Activated T-cell treated with anti-CD3 and anti-CD28 coated beads, Interleukin-2, amount 50 U/mL, for 4 hours (primary cell): ENCODE data around the gene SERPINF2. TPM values are rescaled to one million over a fixed set of nuclear protein-coding genes. Genes with fewer than 3 reads are reported as not detected.
"Not testable (repeated sequence)": the region's sequence is repeated elsewhere in the genome, so short reads cannot be mapped to it uniquely, and the experiment has no call there.

ENCODE experiments used
- ATAC-seq, 2 donors: fragments of 200-7000 bp; cut with Tn5 transposase; one replicate each; pipeline ENCODE4 v1.10.0; 2021
- DNase-seq: peaks from one replicate; pipeline ENCODE4 v3.0.0-alpha.2; 2020
- H3K27me3 Mint-ChIP-seq: one replicate; pipeline ENCODE4 v1.8.0; 2021; ENCODE audit warnings: low read depth, mixed read lengths
- H3K36me3 Mint-ChIP-seq: one replicate; pipeline ENCODE4 v1.8.0; 2022; ENCODE audit warnings: mixed read lengths; ENCODE audit not compliant: insufficient read depth
- H3K4me1 Mint-ChIP-seq: one replicate; pipeline ENCODE4 v1.8.0; 2021; ENCODE audit warnings: low read depth, mixed read lengths
- H3K4me3 Mint-ChIP-seq: one replicate; pipeline ENCODE4 v1.8.0; 2021; ENCODE audit warnings: mild to moderate bottlenecking, moderate library complexity, mixed read lengths
- H3K9me3 Mint-ChIP-seq: one replicate; pipeline ENCODE4 v1.8.0; 2021; ENCODE audit warnings: mixed read lengths
- total RNA-seq, 3 donors: library from RNA; stranded (reverse); gene quantifications; one replicate each; pipeline ENCODE4 v1.2.1, GENCODE V29; 2021

Gene SERPINF2
- total RNA-seq, 3 donors from 2014 or later: 0.45 to 0.60 (median 0.56) TPM

DNA sequence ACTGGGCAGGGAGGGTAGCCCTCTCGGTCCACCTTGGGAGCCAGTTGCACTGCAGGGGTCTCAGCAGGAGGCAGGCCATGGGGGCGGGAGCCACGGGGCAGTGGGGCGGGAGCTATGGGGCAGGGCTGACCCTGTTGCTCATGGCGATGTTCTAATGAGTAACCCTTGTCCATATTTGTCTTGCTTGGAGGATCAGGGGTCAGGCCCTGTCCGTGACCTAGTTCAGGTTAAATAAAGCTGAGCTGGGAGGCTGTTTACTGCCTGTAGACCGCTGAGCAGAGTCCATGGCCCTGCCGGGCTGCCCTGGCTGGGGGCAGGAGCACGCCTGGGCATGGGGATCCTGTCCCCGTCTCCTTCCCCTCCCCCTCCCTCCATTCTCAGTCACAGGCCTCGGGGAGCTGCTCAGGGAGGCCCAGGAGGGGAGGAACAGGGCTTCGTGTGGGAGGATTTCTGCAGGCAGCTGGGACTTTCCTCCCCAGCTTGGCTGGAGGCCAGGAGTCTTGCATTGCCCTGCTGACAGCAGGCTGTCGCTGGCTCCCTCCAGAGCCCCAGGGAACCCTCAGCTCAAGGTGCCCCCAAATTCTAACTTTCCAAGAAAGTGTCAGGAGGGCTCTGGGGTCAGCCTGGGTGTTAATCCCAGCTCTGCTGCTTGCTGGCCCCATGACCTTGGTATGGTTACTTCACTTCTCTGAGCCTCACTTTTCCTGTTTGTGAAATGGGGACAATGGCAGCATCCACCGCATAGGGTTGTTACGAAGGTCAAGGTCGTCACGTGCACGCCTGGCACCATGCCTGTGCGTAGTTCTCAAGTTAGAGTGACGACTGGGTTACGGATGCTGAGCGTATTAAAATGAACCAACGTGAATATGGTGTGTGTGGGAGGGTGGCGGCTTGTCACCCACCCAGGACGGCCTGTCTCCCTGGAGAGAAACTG lies 6.1 kb upstream of the SERPINF2 start:
- Mint-ChIP-seq H3K27me3 (no peaks in the 10 kb centered on the region), H3K9me3 (no peaks in the 10 kb centered on the region), H3K36me3 (peaks cover 7% of the 10 kb centered on the region), H3K4me1 (peaks cover 7% of the 10 kb centered on the region), H3K4me3 (no peak overlapping the region)
- DNase-seq (no peak), ATAC-seq (peak; percentile 53 to 69)

DNA sequence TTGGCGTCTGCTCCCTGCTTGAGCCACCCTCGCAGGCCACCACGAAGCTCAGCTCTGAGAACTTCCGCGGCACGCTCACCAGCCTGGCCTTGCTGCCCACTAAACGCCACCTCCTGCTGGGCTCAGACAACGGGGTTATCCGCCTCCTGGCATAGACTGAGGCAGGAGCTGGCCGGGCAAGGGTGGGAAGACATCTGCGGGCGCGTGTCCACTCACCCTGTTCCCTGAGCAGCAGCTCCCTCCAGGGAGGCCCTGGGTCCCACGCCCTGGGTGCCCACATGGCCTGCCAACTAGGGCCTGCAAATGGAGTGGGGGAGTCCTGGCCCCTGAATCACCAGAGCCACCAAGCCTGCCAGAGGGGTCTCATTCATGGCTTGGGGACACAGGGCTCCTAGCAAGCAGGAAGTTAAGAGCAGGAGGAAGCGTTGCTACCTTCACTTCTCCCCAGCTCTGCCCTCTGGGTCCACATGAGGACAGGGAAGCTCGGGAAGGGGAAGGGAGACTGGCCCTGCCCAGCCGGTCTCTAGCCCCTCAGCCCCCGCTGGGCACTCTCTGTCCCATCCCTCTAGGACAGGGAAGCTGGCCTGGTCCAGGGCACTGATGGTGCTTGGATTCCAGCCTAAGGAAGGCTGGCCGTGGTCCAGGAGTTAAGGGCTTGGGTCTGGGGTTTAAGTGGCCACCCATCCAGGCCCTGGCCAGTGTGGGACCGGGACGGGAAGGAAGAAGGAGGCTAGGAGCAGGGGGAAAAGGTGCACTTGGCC lies 5.0 kb upstream of the SERPINF2 start:
- no peak for ATAC-seq
- DNase-seq: no peak
- H3K4me1 Mint-ChIP-seq: peaks cover 7% of the 10 kb centered on the region
- H3K9me3 Mint-ChIP-seq: no peaks in the 10 kb centered on the region
- H3K4me3 Mint-ChIP-seq: no peak overlapping the region
- H3K36me3 Mint-ChIP-seq: peaks cover 7% of the 10 kb centered on the region
- H3K27me3 Mint-ChIP-seq: no peaks in the 10 kb centered on the region

GRCh38 chr17:1741899-1742298 lies 772 bp upstream of the SERPINF2 start:
- not testable (repeated sequence) for H3K36me3 Mint-ChIP-seq, H3K9me3 Mint-ChIP-seq, H3K27me3 Mint-ChIP-seq

DNA sequence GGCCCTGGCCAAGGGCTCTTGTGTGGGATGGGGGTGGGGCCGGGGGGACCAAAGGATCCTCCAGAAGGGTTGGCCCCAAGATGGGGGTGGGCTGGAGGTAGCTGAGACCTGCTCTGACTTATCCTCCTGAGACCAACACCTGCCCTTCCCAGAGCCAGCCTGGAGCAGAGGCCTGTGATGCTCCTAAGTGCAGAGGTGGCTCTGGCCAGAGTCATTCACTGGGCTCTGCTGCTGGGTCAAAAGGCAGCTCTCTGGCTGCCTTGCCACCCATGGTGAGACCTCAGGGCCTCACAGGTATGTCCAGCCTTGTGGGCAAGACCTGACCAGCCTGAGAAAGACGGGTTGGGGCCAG lies 393 bp downstream of the SERPINF2 start:
- no peak for DNase-seq
- Mint-ChIP-seq H3K4me3 (no peak overlapping the region), H3K9me3 (no peaks in the 10 kb centered on the region), H3K27me3 (no peaks in the 10 kb centered on the region), H3K36me3 (no peaks in the 10 kb centered on the region), H3K4me1 (no peaks in the 10 kb centered on the region)
- no peak for ATAC-seq

More at GRCh38 chr17:1741899-1742298, 772 bp upstream of the SERPINF2 start:
- not testable (repeated sequence) for ATAC-seq, H3K4me1 Mint-ChIP-seq, DNase-seq, H3K4me3 Mint-ChIP-seq

DNA sequence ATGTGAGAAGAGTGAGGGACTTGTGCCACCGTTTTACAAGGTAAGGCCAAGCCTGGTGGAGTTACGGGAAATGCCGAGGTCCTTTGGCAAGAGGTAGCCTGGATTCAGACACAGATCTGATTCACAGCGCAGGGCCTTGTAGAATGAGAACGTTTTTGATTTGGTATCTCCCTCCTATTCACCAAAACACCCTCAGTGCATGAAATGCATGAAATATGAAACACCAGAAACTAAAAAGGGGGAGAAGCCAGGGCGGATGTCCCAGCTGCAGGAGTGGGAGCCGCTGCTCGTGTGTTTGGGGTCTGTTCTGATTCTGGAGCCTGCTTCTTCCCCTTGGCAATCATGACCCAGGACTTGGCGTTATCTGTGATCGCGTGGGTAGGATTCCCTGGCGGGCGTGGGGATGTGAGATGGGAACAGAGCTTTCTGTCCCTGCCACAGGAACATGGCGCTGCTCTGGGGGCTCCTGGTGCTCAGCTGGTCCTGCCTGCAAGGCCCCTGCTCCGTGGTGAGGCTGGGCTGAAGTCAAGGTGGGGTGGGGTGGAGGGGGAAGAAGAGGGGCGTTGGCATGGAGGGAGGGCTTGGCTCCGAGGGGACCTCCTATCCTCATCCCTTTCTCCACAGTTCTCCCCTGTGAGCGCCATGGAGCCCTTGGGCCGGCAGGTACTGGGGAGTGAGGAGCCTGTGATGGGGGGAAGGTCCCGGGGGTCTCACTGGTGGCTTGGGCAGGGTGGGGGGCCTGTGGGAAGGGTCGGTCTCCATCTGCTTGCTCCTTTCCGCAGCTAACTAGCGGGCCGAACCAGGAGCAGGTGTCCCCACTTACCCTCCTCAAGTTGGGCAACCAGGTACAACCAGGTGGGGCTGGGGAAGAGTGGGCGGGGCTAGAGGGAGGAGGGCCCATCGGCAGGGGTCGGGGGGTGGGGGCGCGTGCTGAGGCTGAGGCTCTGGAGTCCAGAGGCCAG lies 2.2 kb downstream of the SERPINF2 start:
- Mint-ChIP-seq H3K27me3 (no peaks in the 10 kb centered on the region), H3K4me3 (no peak overlapping the region), H3K36me3 (no peaks in the 10 kb centered on the region), H3K9me3 (no peaks in the 10 kb centered on the region), H3K4me1 (no peaks in the 10 kb centered on the region)
- DNase-seq (no peak), ATAC-seq (no peak)

GRCh38 chr17:1745513-1746020 lies 2.9 kb downstream of the SERPINF2 start:
- Mint-ChIP-seq H3K27me3 (no peaks in the 10 kb centered on the region), H3K9me3 (no peaks in the 10 kb centered on the region), H3K36me3 (no peaks in the 10 kb centered on the region), H3K4me1 (no peaks in the 10 kb centered on the region), H3K4me3 (no peak overlapping the region)
- no peak for DNase-seq
- no peak for ATAC-seq

- H3K27me3 Mint-ChIP-seq: no peaks in the 10 kb centered on the region
- H3K9me3 Mint-ChIP-seq: no peaks in the 10 kb centered on the region
- no peak overlapping the region for H3K4me3 Mint-ChIP-seq
- no peak for DNase-seq
- no peaks in the 10 kb centered on the region for H3K36me3 Mint-ChIP-seq
- no peaks in the 10 kb centered on the region for H3K4me1 Mint-ChIP-seq
- no peak for ATAC-seq
Measured at GRCh38 chr17:1746975-1747543, 4.4 kb downstream of the SERPINF2 start.

DNA sequence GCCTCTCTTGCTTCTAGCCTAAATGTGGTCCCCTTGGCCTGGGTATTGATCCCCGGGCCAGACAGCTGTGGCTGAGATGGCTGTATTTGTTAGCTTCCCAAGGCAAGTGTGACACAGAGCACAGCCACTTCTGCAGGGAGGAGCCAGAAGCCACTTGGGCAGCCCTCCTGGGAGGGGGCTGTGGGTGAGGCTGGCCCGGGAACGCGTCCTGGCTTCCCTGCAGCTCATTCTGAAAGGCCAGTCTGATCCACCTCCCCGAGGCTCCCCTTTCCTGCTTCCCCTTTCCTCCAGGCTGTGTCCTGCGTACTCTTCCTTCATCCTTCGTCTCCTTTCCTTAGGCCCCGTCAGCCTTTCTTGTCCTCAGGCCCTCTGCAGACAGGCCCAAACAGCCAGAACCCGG lies 8.0 kb downstream of the SERPINF2 start:
- H3K9me3 Mint-ChIP-seq: no peaks in the 10 kb centered on the region
- DNase-seq (no peak), ATAC-seq (no peak)
- no peaks in the 10 kb centered on the region for H3K36me3 Mint-ChIP-seq
- no peaks in the 10 kb centered on the region for H3K4me1 Mint-ChIP-seq
- H3K27me3 Mint-ChIP-seq: no peaks in the 10 kb centered on the region
- no peak overlapping the region for H3K4me3 Mint-ChIP-seq

- no peaks in the 10 kb centered on the region for H3K4me1 Mint-ChIP-seq
- no peak for DNase-seq
- no peaks in the 10 kb centered on the region for H3K36me3 Mint-ChIP-seq
- H3K4me3 Mint-ChIP-seq: no peak overlapping the region
- no peak for ATAC-seq
- H3K27me3 Mint-ChIP-seq: no peaks in the 10 kb centered on the region
- no peaks in the 10 kb centered on the region for H3K9me3 Mint-ChIP-seq
Measured at GRCh38 chr17:1752425-1753262, 10.0 kb downstream of the SERPINF2 start.

GRCh38 chr17:1753767-1754429 lies 11.2 kb downstream of the SERPINF2 start:
- H3K9me3 Mint-ChIP-seq: no peaks in the 10 kb centered on the region
- no peak for DNase-seq
- no peak for ATAC-seq
- H3K4me3 Mint-ChIP-seq: no peak overlapping the region
- H3K27me3 Mint-ChIP-seq: no peaks in the 10 kb centered on the region
- H3K36me3 Mint-ChIP-seq: no peaks in the 10 kb centered on the region
- H3K4me1 Mint-ChIP-seq: no peaks in the 10 kb centered on the region

- Mint-ChIP-seq H3K36me3 (no peaks in the 10 kb centered on the region), H3K27me3 (no peaks in the 10 kb centered on the region), H3K9me3 (no peaks in the 10 kb centered on the region), H3K4me3 (no peak overlapping the region), H3K4me1 (no peaks in the 10 kb centered on the region)
- DNase-seq (no peak), ATAC-seq (no peak)
Measured at GRCh38 chr17:1754430-1755112, 11.9 kb downstream of the SERPINF2 start.

- DNase-seq (no peak), ATAC-seq (no peak)
- no peaks in the 10 kb centered on the region for H3K4me1 Mint-ChIP-seq
- H3K9me3 Mint-ChIP-seq: no peaks in the 10 kb centered on the region
- no peak overlapping the region for H3K4me3 Mint-ChIP-seq
- H3K27me3 Mint-ChIP-seq: no peaks in the 10 kb centered on the region
- no peaks in the 10 kb centered on the region for H3K36me3 Mint-ChIP-seq
Measured at GRCh38 chr17:1755252-1755826, 12.7 kb downstream of the SERPINF2 start.
